HCT116 (cell line): ENCODE data around the gene LAMP5. TPM values are rescaled to one million over a fixed set of nuclear protein-coding genes. Genes with fewer than 3 reads are reported as not detected.

Source experiments
- ATAC-seq: fragments of 200-7000 bp; cut with Tn5 transposase; 2 replicates; pipeline ENCODE4 v1.9.1; 2020; ENCODE audit warnings: mild to moderate bottlenecking, moderate library complexity
- BruUV-seq: library from RNA; stranded (reverse); fragments of 400-500 nt; replicated peaks from 2 replicates; lab custom pipeline; 2021; lab: Mats Ljungman, UMichigan
- CTCF ChIA-PET: fragments of 300-600 bp; sonication (Branson Sonifier 250); formaldehyde crosslinking; loops from one replicate; lab custom pipeline; 2021; ENCODE audit warnings: antibody characterized with exemption; lab: Charles Lee
- POLR2A ChIA-PET: fragments of 300-600, 350-600 bp; sonication (Branson Sonifier 250); formaldehyde crosslinking; loops from one replicate; lab custom pipeline; 2021; ENCODE audit warnings: antibody characterized with exemption; lab: Charles Lee
- RAD21 ChIA-PET, 2 experiments: fragments of 300-600 bp; sonication (Branson Sonifier 250); formaldehyde crosslinking; loops; one replicate each; lab custom pipeline; 2023; ENCODE audit warnings: low total read pairs in 2 of 2; ENCODE audit not compliant: uncharacterized antibody in 2 of 2, unreplicated experiment in 2 of 2, low non-redundant PET in 1 of 2; lab: Charles Lee
- DNase-seq: peaks from one replicate; pipeline ENCODE4 v3.0.0-alpha.2; 2010; ENCODE audit warnings: low read depth, low spot score
- H2AFZ ChIP-seq: fragments of 200-600 bp; shearing (Covaris generic), sonication (generic); 2 replicates; pipeline ENCODE4 v1.6.1; 2017; ENCODE audit warnings: low read depth, mixed run types, mixed read lengths, antibody characterized with exemption, low read length; ENCODE audit not compliant: poor library complexity, severe bottlenecking
- H3K27ac ChIP-seq: 2 replicates; pipeline ENCODE4 v1.5.1; 2012; ENCODE audit warnings: low read depth, low read length
- H3K27me3 ChIP-seq: fragments of 200-600 bp; sonication (generic); 2 replicates; pipeline ENCODE4 v1.6.1; 2016; ENCODE audit warnings: mixed run types, low read length, mixed read lengths; ENCODE audit not compliant: insufficient read depth
- H3K36me3 ChIP-seq, 2 experiments: fragments of 200-500 bp in 1 of 2; fragments of 200-600 bp in 1 of 2; sonication (Bioruptor generic) in 1 of 2; sonication (generic) in 1 of 2; 2 replicates each; pipeline versions ENCODE4 v1.5.1 to v1.6.1; 2014 to 2016; ENCODE audit warnings: low read length in 2 of 2, inconsistent platforms in 1 of 2, mixed read lengths in 1 of 2, mixed run types in 1 of 2; ENCODE audit not compliant: insufficient read depth in 2 of 2, control insufficient read depth in 1 of 2
- H3K4me1 ChIP-seq, 2 experiments: fragments of 200-600 bp in 1 of 2; sonication (generic) in 1 of 2; 2 replicates each; pipeline versions ENCODE4 v1.5.1 to v1.6.1; 2012 to 2017; ENCODE audit warnings: low read length in 2 of 2, inconsistent platforms in 1 of 2, mild to moderate bottlenecking in 1 of 2, mixed read lengths in 1 of 2, mixed run types in 1 of 2, moderate library complexity in 1 of 2; ENCODE audit not compliant: insufficient read depth in 2 of 2, control insufficient read depth in 1 of 2
- H3K4me2 ChIP-seq: fragments of 200-600 bp; sonication (generic); 2 replicates; pipeline ENCODE4 v1.6.1; 2017; ENCODE audit warnings: mixed run types, low read length, mixed read lengths
- H3K4me3 ChIP-seq, 2 experiments: fragments of 200-600 bp in 1 of 2; sonication (generic) in 1 of 2; replicated peaks in 1 of 2; 2 replicates each; pipeline ENCODE4 v1.5.1; 2011 to 2016; ENCODE audit warnings: low read length in 2 of 2, control low read depth in 1 of 2, low read depth in 1 of 2, mild to moderate bottlenecking in 1 of 2, mixed read lengths in 1 of 2, mixed run types in 1 of 2
- H3K79me2 ChIP-seq: fragments of 200-600 bp; sonication (generic); 2 replicates; pipeline ENCODE4 v1.6.1; 2017; ENCODE audit warnings: mild to moderate bottlenecking, mixed run types, low read length, moderate library complexity, mixed read lengths; ENCODE audit not compliant: insufficient read depth
- H3K9ac ChIP-seq: fragments of 200-600 bp; sonication (generic); 2 replicates; pipeline ENCODE4 v1.6.1; 2016; ENCODE audit warnings: low read length, mixed read lengths
- H3K9me2 ChIP-seq: fragments of 200-600 bp; sonication (generic), shearing (Covaris generic); 2 replicates; pipeline ENCODE4 v1.6.1; 2017; ENCODE audit warnings: mixed run types, mild to moderate bottlenecking, moderate library complexity; ENCODE audit not compliant: insufficient read depth
- H3K9me3 ChIP-seq, 2 experiments: fragments of 200-500 bp in 1 of 2; fragments of 200-600 bp in 1 of 2; sonication (Bioruptor generic) in 1 of 2; sonication (generic) in 1 of 2; 2 replicates each; pipeline ENCODE4 v1.6.1; 2014 to 2017; ENCODE audit warnings: low read length in 2 of 2, mixed read lengths in 2 of 2, inconsistent platforms in 1 of 2, low read depth in 1 of 2, mild to moderate bottlenecking in 1 of 2, mixed run types in 1 of 2, moderate library complexity in 1 of 2; ENCODE audit not compliant: control insufficient read depth in 1 of 2, insufficient read depth in 1 of 2
- H4K20me1 ChIP-seq: fragments of 200-600 bp; sonication (generic), shearing (Covaris generic); 2 replicates; pipeline ENCODE4 v1.6.1; 2017; ENCODE audit warnings: mixed run types, mild to moderate bottlenecking, moderate library complexity; ENCODE audit not compliant: insufficient read depth
- ATF3 ChIP-seq: IDR thresholded peaks from 2 replicates; pipeline ENCODE4 v1.6.1; 2012
- EGR1 ChIP-seq: IDR thresholded peaks from 2 replicates; pipeline ENCODE4 v1.6.1; 2012; ENCODE audit warnings: low read depth
- ELF1 ChIP-seq: IDR thresholded peaks from 2 replicates; pipeline ENCODE4 v1.6.1; 2012; ENCODE audit warnings: low read depth, borderline replicate concordance
- EZH2 ChIP-seq: fragments of 200-600 bp; sonication (generic); IDR thresholded peaks from 2 replicates; pipeline ENCODE4 v1.6.1; 2017; ENCODE audit warnings: antibody characterized with exemption, mixed run types
- JUND ChIP-seq: IDR thresholded peaks from 2 replicates; pipeline ENCODE4 v1.6.1; 2012
- MAX ChIP-seq: IDR thresholded peaks from 2 replicates; pipeline ENCODE4 v1.6.1; 2012
- POLR2A ChIP-seq: IDR thresholded peaks from 2 replicates; pipeline ENCODE4 v1.7.0; 2011; ENCODE audit warnings: borderline replicate concordance; ENCODE audit not compliant: insufficient read depth, insufficient read length; ENCODE audit errors: extremely low read depth
- POLR2AphosphoS5 ChIP-seq: IDR thresholded peaks from 2 replicates; pipeline ENCODE4 v1.6.1; 2011; ENCODE audit warnings: mild to moderate bottlenecking, low read depth, low read length, moderate library complexity
- RAD21 ChIP-seq: IDR thresholded peaks from 2 replicates; pipeline ENCODE4 v1.6.1; 2012; ENCODE audit warnings: low read depth, mild to moderate bottlenecking
- REST ChIP-seq: IDR thresholded peaks from 2 replicates; pipeline ENCODE4 v1.6.1; 2012; ENCODE audit warnings: low read depth
- SP1 ChIP-seq: IDR thresholded peaks from 2 replicates; pipeline ENCODE4 v1.6.1; 2012; ENCODE audit warnings: low read depth
- SRF ChIP-seq: IDR thresholded peaks from 2 replicates; pipeline ENCODE4 v1.6.1; 2012; ENCODE audit warnings: low read depth
- TCF7L2 ChIP-seq: IDR thresholded peaks from 2 replicates; pipeline ENCODE4 v1.7.0; 2011; ENCODE audit warnings: borderline replicate concordance, inconsistent platforms; ENCODE audit not compliant: insufficient read depth, insufficient read length; ENCODE audit errors: extremely low read depth
- YY1 ChIP-seq: IDR thresholded peaks from 2 replicates; pipeline ENCODE4 v1.6.1; 2011; ENCODE audit warnings: low read length, low read depth, moderate library complexity, mild to moderate bottlenecking; ENCODE audit not compliant: insufficient replicate concordance; ENCODE audit errors: extremely low read depth
- ZBTB33 ChIP-seq: IDR thresholded peaks from 2 replicates; pipeline ENCODE4 v1.6.1; 2011; ENCODE audit warnings: mild to moderate bottlenecking, low read length, moderate library complexity; ENCODE audit not compliant: insufficient replicate concordance; ENCODE audit errors: extremely low read depth
- ZNF274 ChIP-seq: fragments of 200-500 bp; sonication (Bioruptor generic); IDR thresholded peaks from 2 replicates; pipeline ENCODE4 v1.6.1; 2014; ENCODE audit warnings: mild to moderate bottlenecking, low read depth, low read length, inconsistent platforms
- intact Hi-C: fragments of 100-400 bp; cut with micrococcal nuclease; formaldehyde crosslinking; loops from 2 replicates; pipeline ENCODE4 v1.10.0; 2022
- total RNA-seq: library from RNA; stranded (reverse); gene quantifications from one replicate; pipeline ENCODE4 v1.2.1, GENCODE V29; 2021; ENCODE audit not compliant: unreplicated experiment

LAMP5 gene
- total RNA-seq, 1 experiment from 2014 or later, result not detected

GRCh38 chr20:9508240-9508661, 6.1 kb upstream of the LAMP5 start:
- Histone ChIP-seq H3K9me2 (no peaks in the 10 kb centered on the region), H3K36me3 (no peaks in the 10 kb centered on the region), H3K27ac (no peak overlapping the region), H3K4me2 (no peak overlapping the region), H3K4me3 (no peak overlapping the region), H3K79me2 (no peaks in the 10 kb centered on the region), H4K20me1 (no peaks in the 10 kb centered on the region; the same call in 1 of the 2 replicates)
- no TSS peak for BruUV-seq
- DNase-seq, result no peak
- CTCF ChIA-PET, result no interaction called here
- TF ChIP-seq SP1 (no peak), EGR1 (no peak), REST (no peak), POLR2AphosphoS5 (no peak), POLR2A (no peak), TCF7L2 (no peak), JUND (no peak), YY1 (no peak), EZH2 (no peak), RAD21 (no peak), ZNF274 (no peak), SRF (no peak), MAX (no peak), ATF3 (no peak), ZBTB33 (no peak), ELF1 (no peak)
- TF ChIP-seq, all 23 proteins: peak for 0
- H3K4me1 ChIP-seq, result no peaks in the 10 kb centered on the region
- peaks cover 11% of the 10 kb centered on the region; the same call in 1 of the 2 replicates for H3K27me3 ChIP-seq
- H2AFZ ChIP-seq, result no peak overlapping the region
- RAD21 ChIA-PET, result no interaction called here
- no peaks in the 10 kb centered on the region for H3K9me3 ChIP-seq
- intact Hi-C loops, result no loop called here
- POLR2A ChIA-PET, result no interaction called here
- no peak overlapping the region for H3K9ac ChIP-seq
- no peak for ATAC-seq
